Measurements from ENCODE around the gene FARP1.

FARP1 gene

GRCh38 chr13:98176777-98177608, 34.1 kb downstream of the FARP1 start, which contains the start of gene RNF113B:
TSS of gene RNF113B (minus strand) at chr13:98177269. CDS start at chr13:98177236, 33 bp downstream.
- DNase-seq: no peak

GRCh38 chr13:98180092-98180491, 37.2 kb downstream of the FARP1 start:
- no peak for DNase-seq

- DNase-seq: no peak
Observed at GRCh38 chr13:98181111-98181815, 38.4 kb downstream of the FARP1 start.

- DNase-seq: no peak
Observed at GRCh38 chr13:98182153-98182552, 39.3 kb downstream of the FARP1 start.

- DNase-seq: no peak
Observed at GRCh38 chr13:98182589-98182988, 39.7 kb downstream of the FARP1 start.

- no peak for DNase-seq
Observed at GRCh38 chr13:98184792-98185191, 41.9 kb downstream of the FARP1 start.

GRCh38 chr13:98187155-98187964, 44.5 kb downstream of the FARP1 start:
- no peak for DNase-seq

- DNase-seq: no peak
Observed at GRCh38 chr13:98187965-98188261, 45.0 kb downstream of the FARP1 start.

- DNase-seq: no peak
Observed at GRCh38 chr13:98188544-98189166, 45.8 kb downstream of the FARP1 start.

GRCh38 chr13:98189841-98190505, 47.1 kb downstream of the FARP1 start:
- no peak for DNase-seq

GRCh38 chr13:98190889-98191444, 48.1 kb downstream of the FARP1 start:
- DNase-seq: no peak

GRCh38 chr13:98192008-98192407, 49.1 kb downstream of the FARP1 start:
- DNase-seq: no peak

- DNase-seq: no peak
Observed at GRCh38 chr13:98195054-98195791, 52.3 kb downstream of the FARP1 start.

- DNase-seq: no peak
Observed at GRCh38 chr13:98198683-98199082, 55.8 kb downstream of the FARP1 start.

GRCh38 chr13:98199480-98199879, 56.6 kb downstream of the FARP1 start:
- DNase-seq: no peak

- DNase-seq: no peak
Observed at GRCh38 chr13:98200211-98200878, 57.5 kb downstream of the FARP1 start.

GRCh38 chr13:98201189-98201588, 58.3 kb downstream of the FARP1 start:
- no peak for DNase-seq

GRCh38 chr13:98201984-98202383, 59.1 kb downstream of the FARP1 start:
- no peak for DNase-seq

- DNase-seq: no peak
Observed at GRCh38 chr13:98203646-98204326, 60.9 kb downstream of the FARP1 start.

GRCh38 chr13:98204546-98204945, 61.7 kb downstream of the FARP1 start:
- no peak for DNase-seq

Measured in stimulated activated CD4-positive, alpha-beta T cell treated with anti-CD3 and anti-CD28 coated beads, Interleukin-4, amount 100 ng/mL, for 1 hour (primary cell).